Measurements from ENCODE around the gene SLC44A3. TPM values are rescaled to one million over a fixed set of nuclear protein-coding genes. Genes with fewer than 3 reads are reported as not detected.

SLC44A3 gene
- total and polyA plus RNA-seq, 2 of the 13 experiments (the other 11 are each of a cell fraction or from before 2014, with no cell fraction given) = 6.8 to 14.1 TPM

GRCh38 chr1:94803517-94804441, 16.4 kb upstream of the SLC44A3 start (continued):
- no peak for TF ChIP-seq PREB (CRISPR knock-in tag; IDR thresholded peaks at IDR 0.05)
- no peak for TF ChIP-seq TRAFD1 (CRISPR knock-in tag; IDR thresholded peaks at IDR 0.05; ENCODE audit: borderline replicate concordance)
- no peak for TF ChIP-seq SP140L (CRISPR knock-in tag; IDR thresholded peaks at IDR 0.05; ENCODE audit: borderline replicate concordance)
- no peak for TF ChIP-seq MYC (CRISPR knock-in tag; IDR thresholded peaks at IDR 0.05; ENCODE audit: borderline replicate concordance)
- TF ChIP-seq SAP130 (CRISPR knock-in tag; IDR thresholded peaks at IDR 0.05; ENCODE audit: low read depth) = peak; percentile 35; the same call in 1 of the 2 replicates
- TF ChIP-seq ZNF274 (CRISPR knock-in tag; IDR thresholded peaks at IDR 0.05) = no peak
- no peak for TF ChIP-seq MLXIP (CRISPR knock-in tag; IDR thresholded peaks at IDR 0.05; ENCODE audit: borderline replicate concordance)
- TF ChIP-seq POGK (CRISPR knock-in tag; conservative IDR thresholded peaks at IDR 0.05) = no peak
- TF ChIP-seq ZNF18 (CRISPR knock-in tag; IDR thresholded peaks at IDR 0.05; ENCODE audit: insufficient replicate concordance) = no peak
- TF ChIP-seq ZNF878 (CRISPR knock-in tag; IDR thresholded peaks at IDR 0.05) = no peak
- no peak for TF ChIP-seq ZNF441 (CRISPR knock-in tag; IDR thresholded peaks at IDR 0.05; ENCODE audit: borderline replicate concordance)
- 0 out of 2 replicates have a peak, but pooled peaks have one; percentile 7 for TF ChIP-seq ATF3 (CRISPR knock-in tag; IDR thresholded peaks at IDR 0.05)
- TF ChIP-seq ZNF550 (CRISPR knock-in tag; IDR thresholded peaks at IDR 0.05; ENCODE audit: borderline replicate concordance) = no peak
- 0 out of 2 replicates have a peak, but pooled peaks have one; percentile 35 for TF ChIP-seq ARNT2 (CRISPR knock-in tag; IDR thresholded peaks at IDR 0.05; ENCODE audit: low read depth)
- TF ChIP-seq RARG (CRISPR knock-in tag; IDR thresholded peaks at IDR 0.05; ENCODE audit: low read depth) = no peak
- TF ChIP-seq TP53 (CRISPR knock-in tag; conservative IDR thresholded peaks at IDR 0.05) = no peak
- TF ChIP-seq TMF1 (CRISPR knock-in tag; IDR thresholded peaks at IDR 0.05; ENCODE audit: low read depth) = no peak
- TF ChIP-seq PLRG1 (conservative IDR thresholded peaks at IDR 0.05) = no peak

Measured in HepG2 (cell line).